Inflammatory macrophage (primary cell): Measurements from ENCODE around the gene HBEGF.

ENCODE experiments used
- DNase-seq, 2 donors: peaks; one replicate each; pipeline ENCODE4 v3.0.0-alpha.2; 2020 to 2022

Gene HBEGF

GRCh38 chr5:140331638-140332037 lies 14.8 kb downstream of the HBEGF start:
- DNase-seq: no peak

DNA sequence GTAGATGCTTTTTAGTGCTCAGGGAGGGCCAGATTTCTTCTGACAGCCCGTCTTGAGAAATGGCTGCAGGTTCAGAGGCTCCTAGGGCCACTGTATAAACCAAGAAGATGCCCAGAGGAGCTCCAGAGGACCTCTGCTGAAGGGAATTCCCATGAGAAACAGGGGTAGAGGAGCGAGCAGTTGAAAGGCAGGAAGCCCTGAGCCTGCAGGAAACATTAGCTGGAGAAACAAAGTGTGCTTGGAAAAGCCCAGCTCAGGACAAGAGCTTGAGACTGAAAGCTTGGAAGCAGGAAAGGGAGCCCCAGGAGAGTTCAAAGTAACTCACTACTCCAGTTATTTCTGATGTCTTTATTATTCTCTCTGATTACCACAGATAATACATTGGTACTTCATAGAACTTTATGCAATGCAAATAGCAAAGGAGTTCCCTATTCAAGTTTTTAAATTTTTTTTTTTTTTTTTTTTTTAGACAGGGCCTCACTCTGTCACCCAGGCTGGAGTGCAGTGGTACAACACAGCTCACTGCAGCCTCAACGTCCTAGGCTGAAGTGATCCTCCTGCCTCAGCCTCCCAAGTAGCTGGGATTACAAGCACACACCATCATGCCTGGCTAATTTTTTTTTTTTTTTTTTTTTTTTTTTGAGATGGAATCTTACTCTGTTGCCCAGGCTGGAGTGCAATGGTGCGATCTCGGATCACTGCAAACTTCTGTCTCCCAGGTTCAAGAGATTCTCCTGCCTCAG lies 16.5 kb downstream of the HBEGF start:
- no peak for DNase-seq

DNA sequence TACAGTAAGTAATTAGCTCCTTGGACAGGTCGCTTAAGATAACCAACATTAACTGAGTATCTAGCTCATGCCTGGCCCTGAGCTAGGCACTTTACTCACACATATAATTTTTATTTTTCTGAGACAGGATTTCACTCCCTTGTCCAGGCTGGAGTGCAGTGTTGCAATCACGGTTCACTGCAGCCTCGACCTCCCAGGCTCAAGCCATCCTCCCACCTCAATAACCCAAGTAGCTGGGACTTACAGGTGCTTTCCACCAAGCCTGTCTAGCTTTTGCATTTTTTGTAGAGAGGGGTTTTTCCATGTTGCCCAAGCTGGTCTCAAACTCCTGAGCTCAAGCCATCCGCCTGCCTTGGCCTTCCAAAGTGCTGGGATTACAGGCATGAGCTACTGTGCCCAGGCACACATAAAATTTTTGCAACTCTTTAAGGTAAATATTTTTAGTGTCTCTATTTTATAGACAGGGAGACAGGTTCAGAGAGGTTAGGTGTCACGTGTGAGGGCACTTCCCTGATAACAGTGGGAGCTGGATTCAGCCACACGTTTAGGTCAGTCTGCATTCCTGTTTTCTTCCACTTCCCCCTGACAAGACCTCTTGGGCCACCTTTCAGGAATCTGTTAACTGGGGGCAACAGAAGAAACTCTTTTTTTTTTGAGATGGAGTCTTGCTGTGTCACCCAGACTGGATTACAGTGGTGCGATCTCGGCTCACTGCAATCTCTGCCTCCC lies 18.2 kb downstream of the HBEGF start:
- DNase-seq: no peak

- DNase-seq: no peak
Measured at GRCh38 chr5:140327589-140327988, 18.8 kb downstream of the HBEGF start.

DNA sequence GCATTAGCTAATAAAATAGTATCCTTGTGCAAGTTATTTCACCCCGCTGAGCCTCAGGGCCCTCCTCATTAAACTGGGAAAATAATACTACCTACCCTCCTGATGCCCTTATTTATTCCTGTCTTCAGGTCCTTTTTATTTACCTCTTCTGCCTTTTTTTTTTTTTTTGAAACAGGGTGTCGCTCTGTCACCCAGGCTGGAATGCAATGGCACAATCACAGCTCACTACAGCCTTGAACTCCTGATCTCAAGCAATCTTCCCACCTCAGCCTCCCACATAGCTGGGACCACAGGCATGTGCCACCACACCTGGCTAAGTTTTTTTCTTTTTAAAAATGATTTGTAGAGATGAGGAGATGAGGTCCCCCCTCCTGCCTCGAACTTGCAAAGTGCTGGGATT lies 20.9 kb downstream of the HBEGF start:
- DNase-seq: no peak

DNA sequence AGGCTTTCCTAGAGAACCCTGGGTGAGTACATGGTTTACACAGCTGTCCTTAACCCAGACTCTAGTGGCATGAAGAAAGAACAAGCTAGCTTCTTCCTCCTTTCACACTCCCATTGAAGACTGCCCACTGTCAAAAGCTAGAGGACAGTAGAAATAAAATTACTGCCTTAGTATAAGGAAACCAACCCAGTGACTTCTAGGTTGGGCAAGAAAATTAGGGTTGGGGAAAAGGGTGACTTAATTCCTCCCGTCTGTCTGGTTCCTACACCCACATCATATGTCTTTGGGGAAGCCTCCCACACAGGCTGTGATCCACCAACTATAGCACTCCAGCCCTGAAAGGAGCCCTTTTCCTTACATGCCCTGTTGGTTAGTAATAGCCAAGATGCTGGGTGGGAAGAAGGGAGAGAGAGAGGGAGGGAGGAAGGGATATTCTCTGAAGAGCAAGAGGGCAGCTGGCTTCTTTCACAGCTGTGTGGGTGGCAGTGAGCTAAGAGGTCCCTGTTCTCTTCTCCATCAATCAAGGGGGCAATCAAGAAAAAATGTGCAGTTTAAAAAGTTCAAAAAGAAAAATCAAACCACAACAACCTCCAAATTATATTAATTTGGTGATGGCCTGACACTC lies 21.7 kb downstream of the HBEGF start:
- DNase-seq: peak; percentile 98 to 99

- DNase-seq: peak in 1 of 2 donors; percentile 48
Measured at GRCh38 chr5:140324041-140324600, 22.3 kb downstream of the HBEGF start.

- peak in 1 of 2 donors; percentile 48 for DNase-seq
Measured at GRCh38 chr5:140322751-140323731, 23.4 kb downstream of the HBEGF start.

DNA sequence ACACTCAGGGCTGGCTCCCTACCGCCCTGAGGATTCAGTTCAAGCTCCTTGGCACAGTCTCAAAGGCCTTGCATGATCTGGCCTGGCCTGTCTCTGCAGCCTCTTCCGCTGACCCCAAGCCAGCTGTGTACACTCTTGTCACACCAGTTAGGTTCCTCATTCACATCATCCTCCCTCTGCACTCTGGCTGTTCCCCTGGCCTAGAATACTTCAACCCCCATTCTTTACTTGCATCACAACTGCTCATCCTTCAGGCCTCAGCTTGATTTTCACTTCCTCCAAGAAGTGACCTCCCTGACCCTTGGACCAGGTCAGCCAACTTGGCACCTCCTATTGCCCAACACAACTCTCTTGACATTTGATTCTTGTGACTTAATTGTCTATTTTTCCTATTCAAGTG lies 24.6 kb downstream of the HBEGF start:
- DNase-seq: peak; percentile 97 to 99

DNA sequence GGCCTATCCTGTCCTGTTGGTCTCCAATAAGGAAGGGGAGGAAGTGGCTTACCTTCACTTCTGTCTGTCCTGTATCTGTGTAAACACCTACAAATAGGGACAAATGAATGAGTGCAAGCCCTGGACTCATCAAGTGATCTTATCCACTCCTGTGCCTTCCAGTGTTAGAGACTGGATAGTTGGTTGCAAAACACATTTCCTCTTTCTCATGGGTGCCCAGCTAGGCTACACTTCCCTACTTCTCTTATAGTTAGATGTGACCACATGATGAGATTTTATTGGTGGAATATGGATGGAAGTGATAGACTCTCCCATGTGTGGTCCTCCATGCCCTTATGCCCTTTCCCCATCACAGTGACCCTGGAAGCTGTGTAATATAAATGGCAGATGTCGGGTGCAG lies 26.6 kb downstream of the HBEGF start:
- DNase-seq: peak; percentile 84 to 88

GRCh38 chr5:140318792-140319191 lies 27.6 kb downstream of the HBEGF start:
- no peak for DNase-seq

DNA sequence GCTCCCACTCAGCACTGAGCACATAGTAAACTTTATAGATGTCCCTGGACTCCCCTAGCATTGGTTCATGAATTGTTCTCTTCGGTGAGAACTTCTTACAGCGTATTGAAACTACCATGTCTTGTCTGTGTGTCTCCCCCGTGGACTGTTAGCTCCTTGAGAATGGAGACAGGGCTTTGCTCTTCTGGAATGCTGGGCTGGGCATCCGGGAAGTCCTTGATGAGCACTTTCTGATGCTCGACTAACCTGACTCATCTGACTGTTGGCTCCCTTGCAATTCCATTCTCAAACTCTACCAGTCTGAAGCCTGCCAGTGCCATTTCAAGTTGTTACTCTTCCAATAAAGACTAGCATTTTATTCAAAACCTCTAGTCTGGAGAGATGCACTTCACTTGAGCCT lies 28.5 kb downstream of the HBEGF start:
- DNase-seq: no peak

GRCh38 chr5:140312791-140313189 lies 33.6 kb downstream of the HBEGF start:
- peak in 1 of 2 donors; percentile 36 for DNase-seq

DNA sequence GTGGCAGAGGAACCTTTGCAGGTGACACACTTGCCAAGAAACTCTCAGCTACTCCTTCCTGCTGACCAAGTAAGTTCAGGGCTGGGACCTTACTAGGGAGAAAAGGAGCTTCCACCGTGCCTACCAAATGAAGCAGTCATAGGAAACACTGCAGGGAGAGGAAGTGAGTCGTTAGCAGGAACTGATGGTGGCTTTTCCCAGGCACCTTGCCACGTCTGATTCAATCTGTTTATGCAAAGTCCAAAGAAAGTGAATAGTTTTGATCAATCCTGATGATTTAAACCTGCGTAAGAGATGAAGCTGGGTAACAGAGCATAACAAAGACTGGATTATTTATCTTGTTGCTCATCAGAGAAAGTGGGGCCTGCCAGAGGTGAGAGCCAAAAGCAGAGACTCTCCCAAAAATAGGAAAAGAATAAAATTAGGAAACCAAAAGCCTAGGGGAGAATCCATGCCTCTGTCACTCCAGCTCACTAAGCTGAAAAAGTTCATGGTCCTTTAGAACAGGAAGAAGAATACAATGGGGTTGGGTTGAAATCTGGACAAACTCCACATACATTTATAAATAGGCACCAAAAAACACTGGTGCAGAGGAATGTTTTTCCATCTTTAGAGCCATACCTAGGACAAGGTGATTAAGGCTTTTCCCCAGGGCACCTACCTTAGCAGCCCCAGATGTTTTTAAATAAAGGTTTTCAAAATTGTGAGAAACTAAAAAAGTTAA lies 34.2 kb downstream of the HBEGF start:
- DNase-seq: peak; percentile 38 to 53

- DNase-seq: no peak
Measured at GRCh38 chr5:140311011-140311467, 35.4 kb downstream of the HBEGF start.

GRCh38 chr5:140310434-140310833 lies 36.0 kb downstream of the HBEGF start:
- DNase-seq: peak in 1 of 2 donors; percentile 36

DNA sequence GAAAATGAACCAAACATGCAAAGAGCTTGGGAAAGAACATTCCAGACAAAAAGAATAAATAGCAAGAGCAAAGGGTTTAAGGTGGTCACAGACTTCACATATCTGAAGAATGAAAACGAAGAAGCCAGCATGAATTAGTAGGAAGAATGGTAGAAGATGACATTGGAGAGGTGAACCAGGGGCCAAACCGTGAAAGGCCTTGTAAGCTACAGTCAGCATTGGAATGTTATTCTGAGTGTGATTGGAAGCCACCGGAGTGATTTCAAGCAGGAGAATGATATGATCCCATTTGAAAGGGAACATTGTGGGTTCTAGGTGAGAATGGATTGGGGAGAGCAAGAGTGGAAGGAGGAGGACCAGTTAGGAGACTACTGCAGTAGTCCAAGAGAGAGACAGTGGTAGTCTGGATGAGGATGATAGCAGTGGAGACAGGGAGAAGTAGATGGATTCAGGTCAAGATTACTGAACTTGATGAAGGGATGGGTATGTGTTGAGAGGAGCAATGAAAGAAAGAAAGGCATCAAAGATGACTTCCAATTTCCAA lies 36.6 kb downstream of the HBEGF start:
- DNase-seq: no peak

DNA sequence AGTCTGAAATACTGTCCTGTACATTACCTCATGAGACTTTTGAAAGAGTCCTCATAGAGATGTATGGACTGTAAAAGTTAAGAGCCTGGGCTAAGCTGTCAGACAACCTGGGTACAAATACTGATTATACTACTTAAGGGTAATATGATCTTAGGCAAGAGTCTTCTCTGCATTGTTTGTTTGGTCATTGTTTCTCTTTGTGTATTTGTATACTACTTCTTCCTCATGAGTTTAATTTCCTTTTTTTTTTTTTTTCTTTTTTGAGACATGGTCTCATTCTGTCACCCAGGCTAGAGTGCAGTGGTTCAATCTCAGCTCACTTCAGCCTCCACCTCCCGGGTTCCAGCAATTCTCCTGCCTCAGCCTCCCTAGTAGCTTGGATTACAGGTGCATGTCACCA lies 40.9 kb downstream of the HBEGF start:
- peak in 1 of 2 donors; percentile 50 for DNase-seq

DNA sequence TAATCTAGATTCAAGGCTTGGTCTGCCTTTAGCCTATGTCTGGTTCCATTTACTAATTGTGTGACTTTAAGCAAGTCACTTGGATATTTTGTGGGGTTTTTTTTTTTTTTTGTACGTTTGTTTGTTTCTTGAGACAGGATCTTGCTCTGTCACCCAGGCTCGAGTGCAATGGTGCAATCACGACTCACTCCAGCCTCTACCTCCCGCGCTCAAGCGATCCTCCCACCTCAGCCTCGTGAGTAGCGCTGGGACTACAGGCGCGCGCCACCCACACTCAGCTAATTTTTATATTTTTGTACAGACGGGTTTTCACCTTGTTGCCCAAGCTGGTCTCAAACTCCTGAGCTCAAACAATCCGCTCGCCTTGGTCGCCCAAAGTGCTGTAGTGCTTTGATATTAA lies 42.4 kb downstream of the HBEGF start:
- peak; percentile 75 to 93 for DNase-seq

- DNase-seq: peak; percentile 93 to 96
Measured at GRCh38 chr5:140302786-140303639, 43.4 kb downstream of the HBEGF start, which contains the start of gene PFDN1. PFDN1 (minus strand) TSS chr5:140303101; CDS start chr5:140303073, 28 bp downstream.
